CD4-positive, alpha-beta T cell (primary cell): ENCODE measurements around the gene RPL36A. TPM values are rescaled to one million over a fixed set of nuclear protein-coding genes. Genes with fewer than 3 reads are reported as not detected.

Experiments
- ATAC-seq: fragments of 200-7000 bp; cut with Tn5 transposase; one replicate; pipeline ENCODE4 v1.10.0; 2022; ENCODE audit warnings: mild to moderate bottlenecking; ENCODE audit not compliant: poor library complexity
- CTCF ChIA-PET: fragments of 350-600 bp; sonication (Branson Sonifier 250); formaldehyde crosslinking; loops from one replicate; lab custom pipeline; 2021; ENCODE audit warnings: antibody characterized with exemption, inconsistent platforms; lab: Charles Lee
- POLR2A ChIA-PET: fragments of 350-600 bp; sonication (Branson Sonifier 250); formaldehyde crosslinking; loops from one replicate; lab custom pipeline; 2021; ENCODE audit warnings: antibody characterized with exemption, inconsistent platforms; lab: Charles Lee
- DNase-seq, 14 experiments: peaks; one replicate each; pipeline ENCODE4 v3.0.0-alpha.2; 2013 to 2020; ENCODE audit warnings: mixed read lengths in 2 of 14
- H3K27ac ChIP-seq, 2 donors: one replicate each; pipeline versions ENCODE4 v1.5.1 to v1.7.0; 2013; ENCODE audit warnings: low read length in 2 of 2, low read depth in 1 of 2, mild to moderate bottlenecking in 1 of 2
- H3K27me3 ChIP-seq, 2 experiments: 1 replicate in 1 of 2; 2 replicates in 1 of 2; pipeline versions ENCODE4 v1.6.1 to v1.7.0; 2013; ENCODE audit warnings: low read length in 2 of 2, control low read depth in 1 of 2, mild to moderate bottlenecking in 1 of 2, moderate library complexity in 1 of 2; ENCODE audit not compliant: insufficient read depth in 2 of 2, control insufficient read depth in 1 of 2
- H3K36me3 ChIP-seq: one replicate; pipeline ENCODE4 v1.6.1; 2013; ENCODE audit warnings: low read length, control low read depth; ENCODE audit not compliant: insufficient read depth
- H3K4me1 ChIP-seq: one replicate; pipeline ENCODE4 v1.6.1; 2013; ENCODE audit warnings: low read length, control low read depth; ENCODE audit not compliant: insufficient read depth
- H3K4me3 ChIP-seq: one replicate; pipeline ENCODE4 v1.5.1; 2013; ENCODE audit warnings: mild to moderate bottlenecking, low read length, moderate library complexity
- H3K9me3 ChIP-seq, 2 experiments: 1 replicate in 1 of 2; 2 replicates in 1 of 2; pipeline versions ENCODE4 v1.6.1 to v1.7.0; 2013; ENCODE audit warnings: low read length in 2 of 2, mild to moderate bottlenecking in 2 of 2, control low read depth in 1 of 2, moderate library complexity in 1 of 2; ENCODE audit not compliant: control insufficient read depth in 1 of 2, insufficient read depth in 1 of 2
- H3K27ac Mint-ChIP-seq: one replicate; pipeline ENCODE4 v1.8.0; 2020; ENCODE audit warnings: mixed read lengths
- H3K27me3 Mint-ChIP-seq: one replicate; pipeline ENCODE4 v1.8.0; 2021; ENCODE audit warnings: mixed read lengths
- H3K36me3 Mint-ChIP-seq: one replicate; pipeline ENCODE4 v1.8.0; 2021; ENCODE audit warnings: low read depth, mixed read lengths
- H3K4me1 Mint-ChIP-seq: one replicate; pipeline ENCODE4 v1.8.0; 2021; ENCODE audit warnings: low read depth, mixed read lengths
- H3K4me3 Mint-ChIP-seq: one replicate; pipeline ENCODE4 v1.8.0; 2020; ENCODE audit warnings: mild to moderate bottlenecking, mixed read lengths
- H3K9me3 Mint-ChIP-seq: one replicate; pipeline ENCODE4 v1.8.0; 2020; ENCODE audit warnings: mixed read lengths
- CTCF ChIP-seq: fragments of 200-600 bp; IDR thresholded peaks from one replicate; pipeline ENCODE4 v1.8.0; 2022; ENCODE audit warnings: antibody characterized with exemption, mild to moderate bottlenecking
- intact Hi-C, 2 experiments: fragments of 100-400 bp; cut with DNase I in 1 of 2; cut with micrococcal nuclease in 1 of 2; formaldehyde crosslinking; loops; one replicate each; pipeline versions ENCODE4 v1.15.1 to v1.9.0; 2023 to 2025; cut with DNase I, micrococcal nuclease
- total RNA-seq, 174 experiments: library from RNA in 2 of 174; stranded (reverse) in 2 of 174; gene quantifications; one replicate each; pipeline ENCODE4 v1.2.3 and lab custom pipeline; 2021 to 2026

Gene RPL36A
- total RNA-seq, 2 experiments from 2014 or later: 417 to 536 TPM

DNA sequence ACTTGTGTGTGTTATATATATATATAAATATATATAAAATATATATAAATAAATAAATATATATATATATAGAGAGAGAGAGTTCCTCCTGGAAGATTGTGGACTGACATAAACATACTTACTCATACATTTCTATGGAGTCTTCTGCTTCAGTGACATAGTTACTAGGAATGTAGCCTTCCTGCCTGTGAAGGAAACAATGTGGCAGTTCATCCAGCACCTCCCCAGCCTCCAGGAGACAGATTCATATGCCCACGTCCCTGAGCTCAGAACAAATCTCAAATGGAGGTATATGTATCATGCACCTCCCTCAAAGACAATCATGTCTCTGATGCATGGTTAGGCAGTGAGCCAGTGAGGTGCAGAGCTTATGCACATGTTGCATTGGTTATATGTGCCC is 30.8 kb upstream of the RPL36A start:
- POLR2A ChIA-PET: no interaction called here

GRCh38 chrX:101360390-101360789 is 30.4 kb upstream of the RPL36A start:
- no peak overlapping the region for H3K27ac Mint-ChIP-seq
- peaks cover 4% of the 10 kb centered on the region for H3K27me3 Mint-ChIP-seq
- no peaks in the 10 kb centered on the region for H3K36me3 Mint-ChIP-seq
- no peaks in the 10 kb centered on the region for H3K36me3 ChIP-seq
- no peak for DNase-seq
- no peak overlapping the region for H3K4me3 ChIP-seq
- ATAC-seq: no peak
- ChIA-PET POLR2A (no interaction called here), CTCF (no interaction called here)
- intact Hi-C loops: no loop called here
- no peaks in the 10 kb centered on the region for H3K4me1 Mint-ChIP-seq
- H3K27ac ChIP-seq: no peak overlapping the region
- TF ChIP-seq CTCF: no peak
- H3K9me3 Mint-ChIP-seq: no peaks in the 10 kb centered on the region
- no peaks in the 10 kb centered on the region for H3K4me1 ChIP-seq
- no peaks in the 10 kb centered on the region for H3K9me3 ChIP-seq
- no peak overlapping the region for H3K4me3 Mint-ChIP-seq
- H3K27me3 ChIP-seq: no peaks in the 10 kb centered on the region

More for the DNA sequence above, 30.8 kb upstream of the RPL36A start:
- DNase-seq (no peak), ATAC-seq (no peak)
- Histone ChIP-seq H3K9me3 (no peaks in the 10 kb centered on the region), H3K4me1 (no peaks in the 10 kb centered on the region), H3K36me3 (no peaks in the 10 kb centered on the region), H3K27ac (no peak overlapping the region), H3K4me3 (no peak overlapping the region), H3K27me3 (no peaks in the 10 kb centered on the region)
- no peak overlapping the region for H3K4me3 Mint-ChIP-seq
- CTCF ChIA-PET: no interaction called here
- no peaks in the 10 kb centered on the region for H3K9me3 Mint-ChIP-seq
- H3K4me1 Mint-ChIP-seq: no peaks in the 10 kb centered on the region
- no peak overlapping the region for H3K27ac Mint-ChIP-seq
- peaks cover 4% of the 10 kb centered on the region for H3K27me3 Mint-ChIP-seq
- TF ChIP-seq CTCF: no peak
- H3K36me3 Mint-ChIP-seq: no peaks in the 10 kb centered on the region
- intact Hi-C loops: loop anchor here in 1 of 2 experiments (10.0 kb wide), 1 partner anchor 545 kb away; no protein-coding TSS in a partner anchor

GRCh38 chrX:101362116-101362515 is 28.7 kb upstream of the RPL36A start:
- Mint-ChIP-seq H3K4me3 (no peak overlapping the region), H3K27me3 (peaks cover 3% of the 10 kb centered on the region), H3K4me1 (no peaks in the 10 kb centered on the region), H3K9me3 (no peaks in the 10 kb centered on the region), H3K36me3 (no peaks in the 10 kb centered on the region), H3K27ac (no peak overlapping the region)
- TF ChIP-seq CTCF: no peak
- H3K9me3 ChIP-seq: no peaks in the 10 kb centered on the region
- no peak overlapping the region for H3K27ac ChIP-seq
- H3K27me3 ChIP-seq: no peaks in the 10 kb centered on the region
- ChIA-PET POLR2A (no interaction called here), CTCF (no interaction called here)
- H3K4me3 ChIP-seq: no peak overlapping the region
- H3K36me3 ChIP-seq: no peaks in the 10 kb centered on the region
- ATAC-seq (no peak), DNase-seq (no peak)
- intact Hi-C loops: no loop called here
- H3K4me1 ChIP-seq: no peaks in the 10 kb centered on the region
